K562 (cell line): ENCODE measurements around the gene SPATA33. TPM values are rescaled to one million over a fixed set of nuclear protein-coding genes. Genes with fewer than 3 reads are reported as not detected.

Experiments used
- FOXM1 ChIP-seq, 2 experiments: fragments of 450-650 bp in 1 of 2; sonication (generic) in 1 of 2; formaldehyde crosslinking in 1 of 2; IDR thresholded peaks; 2 replicates each; pipeline versions ENCODE4 v1.6.1 to v1.9.0; 2017 to 2022; ENCODE audit warnings: low read depth in 2 of 2, mild to moderate bottlenecking in 2 of 2, missing genetic modification reagents in 1 of 2, moderate library complexity in 1 of 2
- HDAC8 ChIP-seq: fragments of 450-650 bp; IDR thresholded peaks from 2 replicates; pipeline ENCODE4 v1.6.1; 2016; ENCODE audit warnings: mild to moderate bottlenecking, missing genetic modification characterization, moderate library complexity, missing compliant biosample characterization
- HES1 ChIP-seq: fragments of 450-650 bp; IDR thresholded peaks from 2 replicates; pipeline ENCODE4 v1.6.1; 2016; ENCODE audit warnings: low read depth, mild to moderate bottlenecking, moderate library complexity
- KDM5B ChIP-seq: fragments of 200-600 bp; sonication (generic); IDR thresholded peaks from 2 replicates; pipeline ENCODE4 v1.6.1; 2012; ENCODE audit warnings: low read depth, mild to moderate bottlenecking, moderate library complexity, low read length, control low read depth, inconsistent platforms; ENCODE audit not compliant: insufficient replicate concordance
- NCOA1 ChIP-seq: fragments of 450-650 bp; IDR thresholded peaks from 2 replicates; pipeline ENCODE4 v1.6.1; 2016; ENCODE audit warnings: low read depth
- PHF21A ChIP-seq: fragments of 450-650 bp; IDR thresholded peaks from 2 replicates; pipeline ENCODE4 v1.6.1; 2017; ENCODE audit warnings: low read depth, borderline replicate concordance
- POLR2B ChIP-seq: fragments of 450-650 bp; IDR thresholded peaks from 2 replicates; pipeline ENCODE4 v1.6.1; 2018; ENCODE audit warnings: low read depth; ENCODE audit not compliant: partially characterized antibody
- SIRT6 ChIP-seq: IDR thresholded peaks from one replicate; pipeline ENCODE4 v1.6.1; 2012; ENCODE audit warnings: low read depth, mild to moderate bottlenecking, control low read depth, inconsistent platforms, low read length, moderate library complexity
- SMC3 ChIP-seq: conservative IDR thresholded peaks from 2 replicates; pipeline ENCODE4 v1.6.1; 2011; ENCODE audit warnings: low read depth, low read length, improper control_type of control experiment; ENCODE audit not compliant: insufficient read depth
- TCF3 ChIP-seq: sonication (generic); formaldehyde crosslinking; IDR thresholded peaks from 2 replicates; pipeline ENCODE4 v1.4.0; 2020; ENCODE audit warnings: mild to moderate bottlenecking, missing genetic modification reagents
- XRCC5 ChIP-seq: fragments of 200-400 bp; formaldehyde crosslinking; IDR thresholded peaks from 2 replicates; pipeline ENCODE4 v1.6.1; 2017; ENCODE audit warnings: low read depth, mild to moderate bottlenecking, low read length
- ZBTB5 ChIP-seq: fragments of 450-650 bp; IDR thresholded peaks from 2 replicates; pipeline ENCODE4 v1.6.1; 2017; ENCODE audit warnings: antibody characterized with exemption
- ZEB2 ChIP-seq: fragments of 450-650 bp; IDR thresholded peaks from 2 replicates; pipeline ENCODE4 v1.6.1; 2016
- ZNF592 ChIP-seq: fragments of 450-650 bp; IDR thresholded peaks from 2 replicates; pipeline ENCODE4 v1.6.1; 2017; ENCODE audit warnings: antibody characterized with exemption, mild to moderate bottlenecking
- ZNF699 ChIP-seq: fragments of 250-450 bp; sonication (Bioruptor Pico); IDR thresholded peaks from 2 replicates; pipeline ENCODE4 v1.8.0; 2021; ENCODE audit warnings: mild to moderate bottlenecking, moderate library complexity; ENCODE audit not compliant: insufficient replicate concordance
- polyA plus RNA-seq, 8 experiments: library from polyadenylated mRNA; depleted of rRNA in 4 of 8; stranded (reverse) in 5 of 8; unstranded in 3 of 8; fragments of >200 nt; fragmentation: Nextera tagmentation in 2 of 8; fragmentation: Illumina TruSeq in 1 of 8; extraction: Ambion mirVana in 2 of 8; extraction: Trizol in 1 of 8; gene quantifications; 2 replicates each; pipeline versions ENCODE4 v1.2.1 to v1.2.3, GENCODE V29; 2011 to 2014; ENCODE audit warnings: inconsistent platforms in 1 of 8, missing spikeins in 1 of 8
- total RNA-seq, 7 experiments: library from RNA; depleted of rRNA in 6 of 7; stranded (reverse); fragments of >200 nt in 6 of 7; fragmentation: Illumina TruSeq in 2 of 7; extraction: Trizol in 2 of 7; gene quantifications; 2 replicates each; pipeline versions ENCODE4 v1.2.1 to v1.2.3, GENCODE V29; 2011 to 2021; ENCODE audit warnings: low replicate concordance in 1 of 7
- TF ChIP-seq, protein P1 (sequence below): sonication (generic); formaldehyde crosslinking; IDR thresholded peaks from 2 replicates; pipeline ENCODE4 v1.8.0; 2022; ENCODE audit warnings: mild to moderate bottlenecking, missing genetic modification reagents

Gene SPATA33
- total and polyA plus RNA-seq, 9 of the 15 experiments (the other 6 are each of a cell fraction or from before 2014, with no cell fraction given): 4.0 to 20.0 (median 11.8) TPM

DNA sequence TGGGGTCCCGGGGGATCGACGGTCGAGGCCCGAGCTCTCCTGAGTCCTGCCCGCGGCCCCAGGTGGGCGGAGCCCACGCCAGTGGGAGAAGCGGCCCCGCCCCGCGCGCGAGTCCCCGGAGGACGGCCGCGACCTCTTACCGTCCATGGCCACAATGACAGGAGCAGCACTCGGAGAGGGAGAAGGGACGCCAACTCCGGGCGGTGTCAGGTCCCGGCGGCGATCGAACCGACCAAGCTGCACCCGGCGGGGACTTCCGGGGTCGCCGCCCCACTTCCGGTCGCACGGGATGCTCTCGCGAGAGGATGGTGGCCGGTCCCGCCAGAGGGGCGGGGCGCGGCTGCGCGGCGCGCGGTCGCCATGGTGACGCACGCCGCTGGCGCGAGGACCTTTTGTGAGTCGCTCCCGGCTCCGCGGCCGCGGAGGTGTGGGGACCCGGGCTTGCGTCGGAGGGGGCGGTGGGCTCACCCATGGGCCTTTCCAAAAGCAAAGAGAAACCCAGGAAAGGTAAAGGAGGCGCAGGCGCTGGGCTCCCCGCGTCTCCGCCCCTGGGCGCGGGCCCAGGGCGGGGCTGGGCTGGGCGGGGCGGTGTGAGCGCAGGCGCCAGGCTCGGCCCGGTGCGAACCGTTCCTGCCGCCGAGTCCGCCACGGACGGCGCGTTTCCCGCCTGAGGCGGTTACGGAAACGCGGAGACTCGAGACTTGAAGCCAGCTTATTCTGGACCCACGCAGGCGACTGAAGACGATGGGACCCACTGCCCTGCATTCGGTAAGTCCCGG is at the start of gene SPATA33, which contains the start of gene CHMP1A (continued):
- no peak for TF ChIP-seq FOXM1 (IDR thresholded peaks at IDR 0.05; ENCODE audit: low read depth)
- no peak for TF ChIP-seq FOXM1 (CRISPR knock-in tag; IDR thresholded peaks at IDR 0.05; ENCODE audit: low read depth)
- TF ChIP-seq ZNF592: no peak
- no peak for TF ChIP-seq SMC3
- peak; percentile 89 for TF ChIP-seq KDM5B
- TF ChIP-seq ZNF699 (CRISPR knock-in tag): no peak
- TF ChIP-seq ZEB2: no peak
- TF ChIP-seq POLR2B: peak; percentile 66
- TF ChIP-seq, protein P1, sequence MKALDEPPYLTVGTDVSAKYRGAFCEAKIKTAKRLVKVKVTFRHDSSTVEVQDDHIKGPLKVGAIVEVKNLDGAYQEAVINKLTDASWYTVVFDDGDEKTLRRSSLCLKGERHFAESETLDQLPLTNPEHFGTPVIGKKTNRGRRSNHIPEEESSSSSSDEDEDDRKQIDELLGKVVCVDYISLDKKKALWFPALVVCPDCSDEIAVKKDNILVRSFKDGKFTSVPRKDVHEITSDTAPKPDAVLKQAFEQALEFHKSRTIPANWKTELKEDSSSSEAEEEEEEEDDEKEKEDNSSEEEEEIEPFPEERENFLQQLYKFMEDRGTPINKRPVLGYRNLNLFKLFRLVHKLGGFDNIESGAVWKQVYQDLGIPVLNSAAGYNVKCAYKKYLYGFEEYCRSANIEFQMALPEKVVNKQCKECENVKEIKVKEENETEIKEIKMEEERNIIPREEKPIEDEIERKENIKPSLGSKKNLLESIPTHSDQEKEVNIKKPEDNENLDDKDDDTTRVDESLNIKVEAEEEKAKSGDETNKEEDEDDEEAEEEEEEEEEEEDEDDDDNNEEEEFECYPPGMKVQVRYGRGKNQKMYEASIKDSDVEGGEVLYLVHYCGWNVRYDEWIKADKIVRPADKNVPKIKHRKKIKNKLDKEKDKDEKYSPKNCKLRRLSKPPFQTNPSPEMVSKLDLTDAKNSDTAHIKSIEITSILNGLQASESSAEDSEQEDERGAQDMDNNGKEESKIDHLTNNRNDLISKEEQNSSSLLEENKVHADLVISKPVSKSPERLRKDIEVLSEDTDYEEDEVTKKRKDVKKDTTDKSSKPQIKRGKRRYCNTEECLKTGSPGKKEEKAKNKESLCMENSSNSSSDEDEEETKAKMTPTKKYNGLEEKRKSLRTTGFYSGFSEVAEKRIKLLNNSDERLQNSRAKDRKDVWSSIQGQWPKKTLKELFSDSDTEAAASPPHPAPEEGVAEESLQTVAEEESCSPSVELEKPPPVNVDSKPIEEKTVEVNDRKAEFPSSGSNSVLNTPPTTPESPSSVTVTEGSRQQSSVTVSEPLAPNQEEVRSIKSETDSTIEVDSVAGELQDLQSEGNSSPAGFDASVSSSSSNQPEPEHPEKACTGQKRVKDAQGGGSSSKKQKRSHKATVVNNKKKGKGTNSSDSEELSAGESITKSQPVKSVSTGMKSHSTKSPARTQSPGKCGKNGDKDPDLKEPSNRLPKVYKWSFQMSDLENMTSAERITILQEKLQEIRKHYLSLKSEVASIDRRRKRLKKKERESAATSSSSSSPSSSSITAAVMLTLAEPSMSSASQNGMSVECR (CRISPR knock-in tag): peak; percentile 95
- TF ChIP-seq PHF21A: no peak
- TF ChIP-seq TCF3 (CRISPR knock-in tag): no peak; the same call in 1 of the 2 replicates
- TF ChIP-seq SIRT6: no peak
- no peak for TF ChIP-seq ZBTB5
- no peak for TF ChIP-seq HES1
- TF ChIP-seq XRCC5: no peak
- TF ChIP-seq NCOA1: no peak; the same call in 1 of the 2 replicates
- TF ChIP-seq HDAC8 (tag): no peak
